OCI-LY7 (cell line): Measurements from ENCODE around the gene EYA3.

ENCODE experiments used
- CTCF ChIP-seq: fragments of 200-600 bp; sonication (generic); conservative IDR thresholded peaks from 2 replicates; pipeline ENCODE4 v1.5.1; 2014; ENCODE audit warnings: mild to moderate bottlenecking, antibody characterized with exemption, low read length, moderate library complexity, mixed read lengths
- EZH2phosphoT487 ChIP-seq: fragments of 200-600 bp; sonication (generic); IDR thresholded peaks from 2 replicates; pipeline ENCODE4 v1.6.1; 2018; ENCODE audit warnings: low read depth, borderline replicate concordance, mild to moderate bottlenecking, mixed run types, antibody characterized with exemption, low read length, moderate library complexity, mixed read lengths

GRCh38 chr1:27940297-27940696 lies 148.1 kb downstream of the EYA3 start:
- TF ChIP-seq CTCF (peak; percentile 87), EZH2phosphoT487 (no peak)
